Left forelimb (tissue), 1 donor: Measurements from ENCODE around the gene SLC10A2.
"Not testable (repeated sequence)": the region's sequence is repeated elsewhere in the genome, so short reads cannot be mapped to it uniquely, and the experiment has no call there.

Source experiments
- DNase-seq: peaks from one replicate; pipeline ENCODE4 v3.0.0-alpha.2; 2018; ENCODE audit warnings: low spot score

SLC10A2 gene

GRCh38 chr13:103066079-103066780 is at the start of gene SLC10A2:
Gene SLC10A2, minus strand, starts transcription at chr13:103066417. Its CDS starts 168 bp downstream, at chr13:103066249.
- no peak for DNase-seq

- no peak for DNase-seq
Measured at GRCh38 chr13:103107580-103107979, 41.4 kb upstream of the SLC10A2 start.

- no peak for DNase-seq
Measured at GRCh38 chr13:103104340-103104739, 38.1 kb upstream of the SLC10A2 start.

GRCh38 chr13:103103456-103103855 is 37.2 kb upstream of the SLC10A2 start:
- DNase-seq: not testable (repeated sequence)

- no peak for DNase-seq
Measured at GRCh38 chr13:103102482-103102881, 36.3 kb upstream of the SLC10A2 start.

- DNase-seq: no peak
Measured at GRCh38 chr13:103101901-103102300, 35.7 kb upstream of the SLC10A2 start.

GRCh38 chr13:103101500-103101899 is 35.3 kb upstream of the SLC10A2 start:
- DNase-seq: no peak

GRCh38 chr13:103100830-103101229 is 34.6 kb upstream of the SLC10A2 start:
- DNase-seq: no peak

- no peak for DNase-seq
Measured at GRCh38 chr13:103099722-103100293, 33.6 kb upstream of the SLC10A2 start.

GRCh38 chr13:103098535-103098934 is 32.3 kb upstream of the SLC10A2 start:
- DNase-seq: no peak

- no peak for DNase-seq
Measured at GRCh38 chr13:103097366-103097928, 31.2 kb upstream of the SLC10A2 start.

- not testable (repeated sequence) for DNase-seq
Measured at GRCh38 chr13:103093649-103094048, 27.4 kb upstream of the SLC10A2 start.

- no peak for DNase-seq
Measured at GRCh38 chr13:103087275-103087674, 21.1 kb upstream of the SLC10A2 start.

- DNase-seq: no peak
Measured at GRCh38 chr13:103081435-103081834, 15.2 kb upstream of the SLC10A2 start.

- DNase-seq: no peak
Measured at GRCh38 chr13:103078158-103078557, 11.9 kb upstream of the SLC10A2 start.

GRCh38 chr13:103068836-103069235 is 2.6 kb upstream of the SLC10A2 start:
- DNase-seq: no peak

GRCh38 chr13:103067751-103068555 is 1.7 kb upstream of the SLC10A2 start:
- no peak for DNase-seq

- no peak for DNase-seq
Measured at GRCh38 chr13:103066781-103067345, 646 bp upstream of the SLC10A2 start.

- no peak for DNase-seq
Measured at GRCh38 chr13:103063376-103063775, 2.8 kb downstream of the SLC10A2 start.

- no peak for DNase-seq
Measured at GRCh38 chr13:103062079-103062478, 4.1 kb downstream of the SLC10A2 start.

GRCh38 chr13:103056008-103056407 is 10.2 kb downstream of the SLC10A2 start:
- no peak for DNase-seq

GRCh38 chr13:103055166-103055565 is 11.1 kb downstream of the SLC10A2 start:
- no peak for DNase-seq
